ENCODE measurements around the gene BPNT1. TPM values are rescaled to one million over a fixed set of nuclear protein-coding genes. Genes with fewer than 3 reads are reported as not detected.
"Not testable (repeated sequence)": the region's sequence is repeated elsewhere in the genome, so short reads cannot be mapped to it uniquely, and the experiment has no call there.

The BPNT1 gene
- polyA plus RNA-seq, 1 donor from 2014 or later, result 47.2 TPM

- Histone ChIP-seq H3K9me2 (ENCODE audit: insufficient read depth, low read length) (no peaks in the 10 kb centered on the region), H3K79me2 (replicated peaks; ENCODE audit: insufficient read depth, low read length) (peaks cover 18% of the 10 kb centered on the region), H4K20me1 (ENCODE audit: insufficient read depth) (no peaks in the 10 kb centered on the region), H3K36me3 (ENCODE audit: insufficient read depth, low read length) (no peaks in the 10 kb centered on the region), H2AFZ (ENCODE audit: low read depth, low read length) (no peak overlapping the region), H3K9ac (ENCODE audit: low read length) (no peak overlapping the region), H3K4me2 (ENCODE audit: low read length) (no peak overlapping the region), H3K27me3 (ENCODE audit: insufficient read depth, low read depth, low read length) (no peaks in the 10 kb centered on the region), H3K4me3 (ENCODE audit: low read length) (no peak overlapping the region), H3K27ac (ENCODE audit: low read length) (no peak overlapping the region), H3F3A (ENCODE audit: insufficient read depth, low read length, poor library complexity, severe bottlenecking) (no peaks in the 10 kb centered on the region), H3K9me3 (ENCODE audit: low read length) (no peaks in the 10 kb centered on the region)
- TF ChIP-seq SMC3 (conservative IDR thresholded peaks at IDR 0.05; ENCODE audit: poor library complexity) (no peak), REST (IDR thresholded peaks at IDR 0.05; ENCODE audit: borderline replicate concordance) (no peak), POLR2AphosphoS5 (IDR thresholded peaks at IDR 0.05) (no peak), MXI1 (conservative IDR thresholded peaks at IDR 0.05; ENCODE audit: poor library complexity, severe bottlenecking) (no peak), EP300 (conservative IDR thresholded peaks at IDR 0.05; ENCODE audit: poor library complexity, severe bottlenecking) (no peak), EZH2 (IDR thresholded peaks at IDR 0.05; ENCODE audit: borderline replicate concordance, insufficient read depth, low read length, poor library complexity, severe bottlenecking) (no peak), RAD21 (conservative IDR thresholded peaks at IDR 0.05) (no peak), TAF1 (IDR thresholded peaks at IDR 0.05; ENCODE audit: low read depth) (no peak)
- TF ChIP-seq, protein P1, sequence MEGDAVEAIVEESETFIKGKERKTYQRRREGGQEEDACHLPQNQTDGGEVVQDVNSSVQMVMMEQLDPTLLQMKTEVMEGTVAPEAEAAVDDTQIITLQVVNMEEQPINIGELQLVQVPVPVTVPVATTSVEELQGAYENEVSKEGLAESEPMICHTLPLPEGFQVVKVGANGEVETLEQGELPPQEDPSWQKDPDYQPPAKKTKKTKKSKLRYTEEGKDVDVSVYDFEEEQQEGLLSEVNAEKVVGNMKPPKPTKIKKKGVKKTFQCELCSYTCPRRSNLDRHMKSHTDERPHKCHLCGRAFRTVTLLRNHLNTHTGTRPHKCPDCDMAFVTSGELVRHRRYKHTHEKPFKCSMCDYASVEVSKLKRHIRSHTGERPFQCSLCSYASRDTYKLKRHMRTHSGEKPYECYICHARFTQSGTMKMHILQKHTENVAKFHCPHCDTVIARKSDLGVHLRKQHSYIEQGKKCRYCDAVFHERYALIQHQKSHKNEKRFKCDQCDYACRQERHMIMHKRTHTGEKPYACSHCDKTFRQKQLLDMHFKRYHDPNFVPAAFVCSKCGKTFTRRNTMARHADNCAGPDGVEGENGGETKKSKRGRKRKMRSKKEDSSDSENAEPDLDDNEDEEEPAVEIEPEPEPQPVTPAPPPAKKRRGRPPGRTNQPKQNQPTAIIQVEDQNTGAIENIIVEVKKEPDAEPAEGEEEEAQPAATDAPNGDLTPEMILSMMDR (IDR thresholded peaks at IDR 0.05; ENCODE audit: poor library complexity, severe bottlenecking), result no peak
Observed at GRCh38 chr1:220040028-220040596, 49.5 kb downstream of the BPNT1 start.

DNA sequence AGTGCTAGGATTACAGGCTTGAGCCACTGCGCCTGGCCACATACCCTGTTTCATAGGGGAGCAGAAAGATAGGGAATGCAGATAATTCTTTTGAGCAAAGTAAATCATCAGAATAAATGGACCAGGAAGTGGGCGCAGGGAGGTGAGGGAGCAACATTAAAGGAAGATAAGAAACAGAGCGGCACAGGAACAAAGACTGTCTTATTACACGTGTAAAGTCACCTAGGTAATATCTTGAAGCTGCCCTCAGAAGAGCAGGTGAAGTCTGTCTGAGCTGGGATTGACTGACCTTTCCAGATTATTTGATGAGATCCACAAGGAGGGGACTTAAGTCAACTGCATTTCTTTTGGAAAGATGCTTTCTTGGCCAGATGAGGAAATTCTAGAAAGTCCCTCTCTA lies 50.9 kb downstream of the BPNT1 start:
- Histone ChIP-seq H3K9ac (ENCODE audit: low read length) (no peak overlapping the region), H4K20me1 (ENCODE audit: insufficient read depth) (no peaks in the 10 kb centered on the region), H3K79me2 (replicated peaks; ENCODE audit: insufficient read depth, low read length) (peaks cover 9% of the 10 kb centered on the region), H3K9me2 (ENCODE audit: insufficient read depth, low read length) (no peaks in the 10 kb centered on the region), H2AFZ (ENCODE audit: low read depth, low read length) (no peak overlapping the region), H3K36me3 (ENCODE audit: insufficient read depth, low read length) (no peaks in the 10 kb centered on the region), H3K27me3 (ENCODE audit: insufficient read depth, low read depth, low read length) (no peaks in the 10 kb centered on the region), H3K4me3 (ENCODE audit: low read length) (no peak overlapping the region), H3K9me3 (ENCODE audit: low read length) (no peaks in the 10 kb centered on the region), H3K4me2 (ENCODE audit: low read length) (no peak overlapping the region), H3F3A (ENCODE audit: insufficient read depth, low read length, poor library complexity, severe bottlenecking) (no peaks in the 10 kb centered on the region), H3K27ac (ENCODE audit: low read length) (no peak overlapping the region)
- TF ChIP-seq, protein P1 (IDR thresholded peaks at IDR 0.05; ENCODE audit: poor library complexity, severe bottlenecking), result no peak
- TF ChIP-seq TAF1 (IDR thresholded peaks at IDR 0.05; ENCODE audit: low read depth) (no peak), EP300 (conservative IDR thresholded peaks at IDR 0.05; ENCODE audit: poor library complexity, severe bottlenecking) (no peak), EZH2 (IDR thresholded peaks at IDR 0.05; ENCODE audit: borderline replicate concordance, insufficient read depth, low read length, poor library complexity, severe bottlenecking) (no peak), REST (IDR thresholded peaks at IDR 0.05; ENCODE audit: borderline replicate concordance) (no peak), POLR2AphosphoS5 (IDR thresholded peaks at IDR 0.05) (no peak), SMC3 (conservative IDR thresholded peaks at IDR 0.05; ENCODE audit: poor library complexity) (no peak), MXI1 (conservative IDR thresholded peaks at IDR 0.05; ENCODE audit: poor library complexity, severe bottlenecking) (no peak), RAD21 (conservative IDR thresholded peaks at IDR 0.05) (no peak)

DNA sequence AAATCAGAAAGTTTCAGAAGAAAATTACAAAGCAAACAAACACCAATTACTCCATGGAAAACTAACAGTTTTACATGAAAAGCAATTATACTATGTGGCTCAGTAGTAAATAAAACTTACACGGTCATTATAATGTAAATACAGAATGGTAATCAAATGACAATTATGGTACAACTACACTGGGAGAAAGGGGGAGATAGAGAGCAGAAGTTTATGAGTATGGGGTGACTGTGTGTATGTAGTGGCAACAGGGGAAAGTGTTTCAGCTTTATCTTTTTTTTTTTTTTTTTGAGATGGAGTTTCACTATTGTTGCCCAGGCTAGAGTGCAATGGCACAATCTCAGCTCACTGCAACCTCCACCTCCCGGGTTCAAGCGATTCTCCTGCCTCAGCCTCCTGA lies 51.8 kb downstream of the BPNT1 start:
- not testable (repeated sequence) for H3K79me2 ChIP-seq (replicated peaks; ENCODE audit: insufficient read depth, low read length); H4K20me1 ChIP-seq (ENCODE audit: insufficient read depth)

More for the DNA sequence above, 51.8 kb downstream of the BPNT1 start:
- H2AFZ ChIP-seq (ENCODE audit: low read depth, low read length); H3F3A ChIP-seq (ENCODE audit: insufficient read depth, low read length, poor library complexity, severe bottlenecking); H3K4me3 ChIP-seq (ENCODE audit: low read length); H3K27ac ChIP-seq (ENCODE audit: low read length); H3K4me2 ChIP-seq (ENCODE audit: low read length); H3K27me3 ChIP-seq (ENCODE audit: insufficient read depth, low read depth, low read length); H3K9me2 ChIP-seq (ENCODE audit: insufficient read depth, low read length); H3K36me3 ChIP-seq (ENCODE audit: insufficient read depth, low read length); H3K9ac ChIP-seq (ENCODE audit: low read length); H3K9me3 ChIP-seq (ENCODE audit: low read length): not testable (repeated sequence)

Data from neural cell (in vitro differentiated cells).